Lower leg skin (tissue), 4 donors: ENCODE data around the gene HSPH1. TPM values are rescaled to one million over a fixed set of nuclear protein-coding genes. Genes with fewer than 3 reads are reported as not detected.
A peak's percentile ranks its signal among the peaks of the same experiment; 100 is the strongest.
"Not testable (repeated sequence)": the region's sequence is repeated elsewhere in the genome, so short reads cannot be mapped to it uniquely, and the experiment has no call there.

Source experiments
- DNase-seq, 2 donors: peaks; one replicate each; pipeline ENCODE4 v3.0.0-alpha.2; 2019; ENCODE audit warnings: low spot score in 2 of 2
- H3K4me3 ChIP-seq: fragments of 200-600 bp; sonication (generic); 2 replicates; pipeline ENCODE4 v1.5.1; 2017; ENCODE audit warnings: mild to moderate bottlenecking, low read depth; ENCODE audit not compliant: poor library complexity, severe bottlenecking
- POLR2A ChIP-seq, 2 donors: fragments of 450-650 bp; IDR thresholded peaks; one replicate each; pipeline ENCODE4 v1.6.1; 2016 to 2017; ENCODE audit warnings: antibody characterized with exemption in 2 of 2, mild to moderate bottlenecking in 1 of 2, moderate library complexity in 1 of 2
- WGBS, 2 donors: methylation state at CpG; one replicate each; pipeline ENCODE4 v1.1.5; 2018; 5-methylcytosine and 5-hydroxymethylcytosine counted together
- intact Hi-C: fragments of 100-400 bp; cut with DNase I; formaldehyde crosslinking; loops from one replicate; pipeline ENCODE4 v1.15.0; 2023; ENCODE audit warnings: low total_unique reads
- total RNA-seq, 4 donors: library from RNA; depleted of rRNA; stranded (reverse); fragments of >200 nt; gene quantifications; one replicate each; pipeline ENCODE4 v1.1.0, GENCODE V29; 2016
- TF ChIP-seq, protein P1 (sequence below), 3 donors: fragments of 450-650 bp; IDR thresholded peaks; one replicate each; pipeline ENCODE4 v1.5.1; 2016; ENCODE audit warnings: antibody characterized with exemption in 3 of 3, mild to moderate bottlenecking in 3 of 3, moderate library complexity in 2 of 3

The HSPH1 gene
- total RNA-seq, 4 donors from 2014 or later = 21.6 to 29.3 (median 24.9) TPM

DNA sequence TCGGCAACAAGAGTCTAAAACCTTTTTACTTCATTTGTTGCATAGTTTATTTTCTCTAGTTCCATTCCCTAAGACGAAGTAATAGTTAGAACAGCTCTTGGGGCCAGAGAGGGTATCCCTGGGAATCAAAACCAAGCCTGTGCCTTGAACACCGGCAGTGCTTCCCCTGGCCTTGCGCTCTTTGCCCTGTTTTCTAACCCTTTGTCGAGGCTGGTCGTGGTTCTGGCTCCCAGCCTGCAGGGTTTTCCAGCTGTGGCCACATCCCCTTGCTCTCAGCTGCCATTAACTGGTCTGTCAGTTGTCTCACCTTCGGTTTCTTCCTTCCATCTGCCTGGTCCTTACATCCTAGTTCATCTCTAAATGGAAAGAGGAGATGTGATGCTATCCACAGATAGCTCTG, 61.0 kb downstream of the HSPH1 start:
- no peak overlapping the region for H3K4me3 ChIP-seq
- DNase-seq = peak in 1 of 2 donors; percentile 39
- 71 to 73% methylated on average over 7 of the region's 7 CpGs for whole genome bisulfite sequencing, 2 donors
- no peak for TF ChIP-seq POLR2A (IDR thresholded peaks at IDR 0.05)
- TF ChIP-seq, protein P1, sequence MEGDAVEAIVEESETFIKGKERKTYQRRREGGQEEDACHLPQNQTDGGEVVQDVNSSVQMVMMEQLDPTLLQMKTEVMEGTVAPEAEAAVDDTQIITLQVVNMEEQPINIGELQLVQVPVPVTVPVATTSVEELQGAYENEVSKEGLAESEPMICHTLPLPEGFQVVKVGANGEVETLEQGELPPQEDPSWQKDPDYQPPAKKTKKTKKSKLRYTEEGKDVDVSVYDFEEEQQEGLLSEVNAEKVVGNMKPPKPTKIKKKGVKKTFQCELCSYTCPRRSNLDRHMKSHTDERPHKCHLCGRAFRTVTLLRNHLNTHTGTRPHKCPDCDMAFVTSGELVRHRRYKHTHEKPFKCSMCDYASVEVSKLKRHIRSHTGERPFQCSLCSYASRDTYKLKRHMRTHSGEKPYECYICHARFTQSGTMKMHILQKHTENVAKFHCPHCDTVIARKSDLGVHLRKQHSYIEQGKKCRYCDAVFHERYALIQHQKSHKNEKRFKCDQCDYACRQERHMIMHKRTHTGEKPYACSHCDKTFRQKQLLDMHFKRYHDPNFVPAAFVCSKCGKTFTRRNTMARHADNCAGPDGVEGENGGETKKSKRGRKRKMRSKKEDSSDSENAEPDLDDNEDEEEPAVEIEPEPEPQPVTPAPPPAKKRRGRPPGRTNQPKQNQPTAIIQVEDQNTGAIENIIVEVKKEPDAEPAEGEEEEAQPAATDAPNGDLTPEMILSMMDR (IDR thresholded peaks at IDR 0.05) = no peak
- intact Hi-C loops = no loop called here

DNA sequence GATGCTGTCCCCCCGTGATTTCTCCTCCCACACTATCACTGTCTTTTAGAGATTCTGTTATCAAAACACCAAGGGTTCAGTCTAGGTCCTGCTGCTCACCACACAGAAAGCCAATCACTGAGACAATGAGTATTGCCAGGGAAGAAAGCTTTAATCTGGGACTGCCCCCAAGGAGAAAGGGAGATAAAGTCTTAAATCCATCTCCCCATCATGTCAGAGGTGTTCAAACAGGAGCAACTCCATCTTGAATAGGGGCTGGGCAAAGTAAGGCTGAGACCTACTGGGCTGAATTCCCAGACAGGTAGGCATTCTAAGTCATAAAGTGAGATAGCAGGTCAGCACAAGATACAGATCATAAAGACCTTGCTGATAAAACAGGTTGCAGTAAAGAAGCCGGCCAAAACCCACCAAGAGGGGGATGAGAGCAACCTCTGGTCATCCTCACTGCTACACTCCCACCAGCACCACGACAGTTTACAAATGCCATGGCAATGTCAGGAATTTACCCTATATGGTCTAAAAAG, 63.7 kb downstream of the HSPH1 start:
- DNase-seq, H3K4me3 ChIP-seq, intact Hi-C loops: not testable (repeated sequence)
- 48 to 51% methylated on average over 3 of the region's 3 CpGs for WGBS, 2 donors

DNA sequence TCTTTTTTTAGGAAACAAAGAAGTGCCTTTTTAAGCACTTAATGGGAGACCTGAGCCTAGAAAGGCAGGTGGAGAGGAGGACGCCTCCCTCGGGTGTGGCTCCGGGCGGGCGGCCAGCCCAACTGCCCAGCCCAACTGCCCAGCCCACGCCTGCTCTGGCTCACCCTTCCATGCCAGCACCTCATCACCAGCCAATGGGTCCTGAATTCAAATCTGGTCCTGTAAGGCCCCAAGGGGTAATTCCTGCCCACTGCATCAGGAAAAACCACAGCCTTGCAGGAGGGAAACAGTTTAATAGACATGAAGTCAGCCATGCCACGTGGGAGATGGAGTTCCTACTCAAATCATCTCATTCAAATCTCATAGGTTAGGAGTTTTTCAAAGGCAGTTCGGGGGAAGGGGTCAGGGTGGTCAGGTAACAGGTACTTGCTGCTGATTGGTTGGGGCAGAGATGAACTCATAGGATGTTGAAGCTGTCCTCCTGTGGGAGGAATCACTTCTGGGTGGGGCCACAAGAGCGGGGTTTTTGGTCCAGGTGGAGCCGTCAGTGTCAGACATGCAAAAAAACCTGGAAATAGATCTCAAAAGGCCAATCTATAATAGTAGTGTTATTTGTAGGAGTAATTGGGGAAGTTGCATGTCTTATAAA, 64.9 kb downstream of the HSPH1 start:
- no peak overlapping the region for H3K4me3 ChIP-seq
- TF ChIP-seq, protein P1 (IDR thresholded peaks at IDR 0.05) = no peak
- no peak for TF ChIP-seq POLR2A (IDR thresholded peaks at IDR 0.05)
- intact Hi-C loops = no loop called here
- 60 to 64% methylated on average over 10 of the region's 10 CpGs for WGBS, 2 donors
- peak in 1 of 2 donors; percentile 68 for DNase-seq

DNA sequence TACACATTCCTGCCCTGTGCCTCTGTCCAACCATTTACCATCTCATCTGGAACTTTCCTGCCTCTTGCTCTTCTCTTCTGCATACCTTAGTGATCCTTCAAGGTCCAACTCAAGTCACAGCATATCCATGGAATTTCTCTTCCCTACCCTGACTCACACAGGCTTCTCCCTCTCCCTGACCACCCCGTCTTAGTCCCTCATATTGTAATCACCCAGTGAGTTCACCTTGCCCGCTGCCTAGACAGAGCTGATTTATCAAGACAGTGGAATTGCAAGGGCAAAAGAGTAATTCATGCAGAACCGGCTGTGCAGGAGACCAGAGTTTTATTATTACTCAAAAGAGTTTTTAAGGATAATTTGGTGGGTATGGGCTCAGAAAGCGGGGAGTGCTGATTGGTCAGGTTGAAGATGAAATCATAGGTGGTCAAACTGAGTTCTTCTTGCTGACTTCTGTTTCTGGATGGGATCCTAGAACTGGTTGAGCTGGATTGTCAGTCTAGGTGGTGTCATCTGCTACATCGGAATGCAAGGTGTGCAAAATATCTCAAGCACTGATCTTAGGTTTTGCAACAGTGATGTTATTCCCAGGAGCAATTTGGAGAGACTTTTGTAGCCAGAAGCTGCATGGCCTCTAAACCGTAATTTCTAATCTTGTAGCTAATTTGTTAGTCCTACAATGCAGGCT, 67.2 kb downstream of the HSPH1 start:
- intact Hi-C loops = no loop called here
- TF ChIP-seq, protein P1 (IDR thresholded peaks at IDR 0.05) = no peak
- 47 to 56% methylated on average over 6 of the region's 6 CpGs for WGBS, 2 donors
- DNase-seq = peak in 1 of 2 donors; percentile 31
- H3K4me3 ChIP-seq = no peak overlapping the region

DNA sequence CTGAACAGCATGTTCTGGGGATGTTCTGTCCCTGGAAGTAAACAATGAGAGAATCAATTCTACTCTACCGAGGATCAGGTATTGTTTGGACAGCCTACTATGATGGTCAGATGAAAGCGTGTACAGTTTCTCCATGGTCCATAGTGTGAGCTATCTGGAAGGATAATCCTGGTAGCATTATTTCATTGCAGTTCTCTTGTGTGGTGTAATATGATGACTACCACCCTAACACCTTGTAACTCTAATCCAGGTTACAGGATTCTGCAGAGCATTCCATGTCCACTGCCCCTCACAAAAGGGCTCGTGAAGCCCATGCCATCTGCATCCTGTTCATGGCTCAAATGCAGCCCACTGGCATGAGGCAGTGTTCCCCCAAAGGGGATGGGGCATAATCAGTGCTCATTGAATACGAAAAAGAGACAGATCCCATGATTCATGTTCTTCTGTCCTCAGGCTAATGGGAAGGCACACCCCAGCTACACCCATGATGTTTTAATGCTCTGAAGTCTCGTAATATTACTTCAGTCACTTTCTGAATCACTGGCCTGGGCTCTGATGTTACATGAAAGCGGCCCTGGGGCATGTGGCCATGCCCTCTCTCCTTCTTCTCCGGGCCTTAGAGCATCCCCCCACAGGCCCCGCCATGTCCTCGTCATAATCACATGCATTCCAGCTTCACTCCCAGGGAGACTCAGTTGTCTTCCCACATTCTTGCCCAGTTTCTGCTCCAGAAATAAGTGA, 68.4 kb downstream of the HSPH1 start:
- intact Hi-C loops = no loop called here
- TF ChIP-seq, protein P1 (IDR thresholded peaks at IDR 0.05) = no peak
- no peak for TF ChIP-seq POLR2A (IDR thresholded peaks at IDR 0.05)
- no peak overlapping the region for H3K4me3 ChIP-seq
- DNase-seq = peak; percentile 20 to 52
- 61 to 63% methylated on average over 9 of the region's 9 CpGs for WGBS, 2 donors

DNA sequence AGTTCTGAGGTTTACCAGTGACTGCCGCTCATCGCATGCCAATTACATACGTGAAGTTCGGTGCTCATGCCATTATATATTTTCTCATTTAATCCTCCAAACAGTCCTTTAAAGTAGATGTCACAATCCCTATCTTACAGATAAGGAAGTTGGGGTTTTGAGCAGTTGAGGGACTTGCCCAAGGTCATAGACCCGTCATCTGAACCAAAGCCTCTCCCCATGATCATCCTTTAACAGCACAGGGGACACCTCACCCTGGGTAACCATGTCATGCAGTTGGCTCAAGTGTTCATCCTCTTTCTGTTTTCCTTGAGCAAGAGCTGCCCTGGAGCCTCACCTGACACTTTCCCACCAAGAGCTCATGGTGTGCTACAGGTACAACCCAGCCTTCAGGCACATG, 69.1 kb downstream of the HSPH1 start:
- H3K4me3 ChIP-seq = no peak overlapping the region
- intact Hi-C loops = no loop called here
- DNase-seq = peak in 1 of 2 donors; percentile 42
- WGBS, 2 donors = 91 to 94% methylated on average over 5 of the region's 5 CpGs
- TF ChIP-seq POLR2A (IDR thresholded peaks at IDR 0.05) = no peak
- TF ChIP-seq, protein P1 (IDR thresholded peaks at IDR 0.05) = no peak
